WTC11 (cell line): ENCODE measurements around the gene STXBP5. TPM values are rescaled to one million over a fixed set of nuclear protein-coding genes. Genes with fewer than 3 reads are reported as not detected.

ENCODE experiments used
- ATAC-seq: fragments of 200-7000 bp; cut with Tn5 transposase; 2 replicates; pipeline ENCODE4 v1.10.0; 2021; ENCODE audit warnings: mild to moderate bottlenecking, moderate library complexity
- CTCF ChIA-PET: fragments of 300-600 bp; sonication (Branson Sonifier 250); formaldehyde crosslinking; loops from one replicate; lab custom pipeline; 2021; ENCODE audit warnings: antibody characterized with exemption; lab: Charles Lee
- POLR2A ChIA-PET: fragments of 350-600 bp; sonication (Branson Sonifier 250); formaldehyde crosslinking; loops from one replicate; lab custom pipeline; 2021; ENCODE audit warnings: antibody characterized with exemption; lab: Charles Lee
- DNase-seq: peaks from one replicate; pipeline ENCODE4 v3.0.0; 2021; ENCODE audit warnings: low spot score
- H3K27ac Mint-ChIP-seq: 2 replicates; pipeline ENCODE4 v1.8.0; 2021; ENCODE audit warnings: mixed read lengths
- H3K27me3 Mint-ChIP-seq: 2 replicates; pipeline ENCODE4 v1.8.0; 2021; ENCODE audit warnings: low read depth, mild to moderate bottlenecking, moderate library complexity, mixed read lengths
- H3K36me3 Mint-ChIP-seq: 2 replicates; pipeline ENCODE4 v1.8.0; 2021; ENCODE audit warnings: mixed read lengths
- H3K4me1 Mint-ChIP-seq: 2 replicates; pipeline ENCODE4 v1.8.0; 2022; ENCODE audit warnings: mixed read lengths
- H3K4me3 Mint-ChIP-seq: 2 replicates; pipeline ENCODE4 v1.8.0; 2021; ENCODE audit warnings: mild to moderate bottlenecking, moderate library complexity, mixed read lengths
- H3K9me3 Mint-ChIP-seq: 2 replicates; pipeline ENCODE4 v1.8.0; 2021; ENCODE audit warnings: mixed read lengths
- CREM ChIP-seq: sonication (generic); formaldehyde crosslinking; IDR thresholded peaks from 2 replicates; pipeline ENCODE4 v1.8.1; 2022; ENCODE audit warnings: mild to moderate bottlenecking, missing genetic modification reagents, moderate library complexity
- EMX1 ChIP-seq: fragments of 250-450 bp; sonication (Bioruptor Pico); IDR thresholded peaks from 2 replicates; pipeline ENCODE4 v1.8.0; 2021; ENCODE audit warnings: mild to moderate bottlenecking
- FOXJ3 ChIP-seq: sonication (generic); formaldehyde crosslinking; IDR thresholded peaks from 2 replicates; pipeline ENCODE4 v1.9.0; 2021; ENCODE audit warnings: missing genetic modification reagents, mild to moderate bottlenecking, borderline replicate concordance
- GRHL2 ChIP-seq: fragments of 250-450 bp; sonication (Bioruptor Pico); IDR thresholded peaks from 2 replicates; pipeline ENCODE4 v1.8.0; 2022; ENCODE audit warnings: mild to moderate bottlenecking, moderate library complexity; ENCODE audit not compliant: insufficient replicate concordance, severe bottlenecking
- GTF2I ChIP-seq: fragments of 250-450 bp; sonication (Bioruptor Pico); conservative IDR thresholded peaks from 2 replicates; pipeline ENCODE4 v1.4.0; 2021; ENCODE audit warnings: mild to moderate bottlenecking
- MXD4 ChIP-seq: fragments of 250-450 bp; sonication (Bioruptor Pico); IDR thresholded peaks from 2 replicates; pipeline ENCODE4 v1.8.0; 2021; ENCODE audit warnings: mild to moderate bottlenecking, moderate library complexity, borderline replicate concordance
- NFYB ChIP-seq: sonication (generic); formaldehyde crosslinking; conservative IDR thresholded peaks from 2 replicates; pipeline ENCODE4 v1.8.0; 2022; ENCODE audit warnings: low read depth, missing genetic modification reagents
- SP1 ChIP-seq: sonication (generic); formaldehyde crosslinking; conservative IDR thresholded peaks from 2 replicates; pipeline ENCODE4 v1.8.1; 2022; ENCODE audit warnings: missing genetic modification reagents
- ZNF671 ChIP-seq: fragments of 250-450 bp; sonication (Bioruptor Pico); IDR thresholded peaks from 2 replicates; pipeline ENCODE4 v1.8.0; 2021; ENCODE audit warnings: mild to moderate bottlenecking
- total RNA-seq: library from RNA; stranded (reverse); gene quantifications from 3 replicates; pipeline ENCODE4 v1.2.3, GENCODE V29; 2021
- TF ChIP-seq, protein P1 (sequence below): sonication (generic); formaldehyde crosslinking; IDR thresholded peaks from 2 replicates; pipeline ENCODE4 v1.8.0; 2023; ENCODE audit warnings: mild to moderate bottlenecking, missing genetic modification reagents
- TF ChIP-seq, protein P2 (sequence below): fragments of 250-450 bp; sonication (Bioruptor Pico); conservative IDR thresholded peaks from 2 replicates; pipeline ENCODE4 v1.9.0; 2021; ENCODE audit warnings: mild to moderate bottlenecking
- TF ChIP-seq, protein P3 (sequence below): sonication (generic); formaldehyde crosslinking; IDR thresholded peaks from 2 replicates; pipeline ENCODE4 v1.8.1; 2022; ENCODE audit warnings: missing genetic modification reagents, borderline replicate concordance
- TF ChIP-seq, protein P4 (sequence below): sonication (generic); formaldehyde crosslinking; IDR thresholded peaks from 2 replicates; pipeline ENCODE4 v1.8.1; 2022; ENCODE audit warnings: mild to moderate bottlenecking, missing genetic modification reagents, moderate library complexity, borderline replicate concordance
- TF ChIP-seq, protein P5 (sequence below): sonication (generic); formaldehyde crosslinking; IDR thresholded peaks from 2 replicates; pipeline ENCODE4 v1.8.0; 2023; ENCODE audit warnings: missing genetic modification reagents, mild to moderate bottlenecking, borderline replicate concordance
- TF ChIP-seq, protein P6 (sequence below): sonication (generic); formaldehyde crosslinking; conservative IDR thresholded peaks from 2 replicates; pipeline ENCODE4 v1.8.1; 2022; ENCODE audit warnings: mild to moderate bottlenecking, missing genetic modification reagents
- TF ChIP-seq, protein P7 (sequence below): fragments of 200-600 bp; IDR thresholded peaks from 2 replicates; pipeline ENCODE4 v1.8.0; 2022; ENCODE audit warnings: antibody characterized with exemption
- TF ChIP-seq, protein P8 (sequence below): fragments of 250-450 bp; sonication (Bioruptor Pico); IDR thresholded peaks from 2 replicates; pipeline ENCODE4 v1.9.0; 2021; ENCODE audit warnings: mild to moderate bottlenecking

STXBP5 gene
- total RNA-seq, 1 experiment from 2014 or later: 13.2 TPM

DNA sequence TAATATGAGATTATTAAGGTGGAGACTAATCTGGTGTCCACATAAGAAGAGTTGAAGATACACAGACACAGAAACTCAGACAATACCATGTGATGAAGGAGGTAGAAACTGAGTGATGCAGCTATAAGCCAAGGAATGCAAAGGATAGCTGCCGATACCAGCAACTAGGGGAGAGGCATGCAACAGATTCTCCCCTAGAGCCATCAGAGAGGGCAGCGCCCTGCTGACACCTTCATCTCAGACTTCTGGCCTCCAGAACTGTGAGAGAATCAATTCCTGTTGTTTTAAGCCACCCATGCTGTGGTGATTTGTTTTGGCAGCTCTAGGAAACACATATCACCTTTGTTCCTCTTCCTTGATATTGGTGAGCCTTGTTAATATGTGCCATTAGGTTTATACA, 41.5 kb downstream of the STXBP5 start:
- Mint-ChIP-seq H3K36me3 (peaks cover 15% of the 10 kb centered on the region), H3K4me3 (no peak overlapping the region), H3K4me1 (peaks cover 33% of the 10 kb centered on the region)
- peak; percentile 67 for ATAC-seq
- CTCF ChIA-PET: no interaction called here
- no peak for DNase-seq
- TF ChIP-seq, protein P1, sequence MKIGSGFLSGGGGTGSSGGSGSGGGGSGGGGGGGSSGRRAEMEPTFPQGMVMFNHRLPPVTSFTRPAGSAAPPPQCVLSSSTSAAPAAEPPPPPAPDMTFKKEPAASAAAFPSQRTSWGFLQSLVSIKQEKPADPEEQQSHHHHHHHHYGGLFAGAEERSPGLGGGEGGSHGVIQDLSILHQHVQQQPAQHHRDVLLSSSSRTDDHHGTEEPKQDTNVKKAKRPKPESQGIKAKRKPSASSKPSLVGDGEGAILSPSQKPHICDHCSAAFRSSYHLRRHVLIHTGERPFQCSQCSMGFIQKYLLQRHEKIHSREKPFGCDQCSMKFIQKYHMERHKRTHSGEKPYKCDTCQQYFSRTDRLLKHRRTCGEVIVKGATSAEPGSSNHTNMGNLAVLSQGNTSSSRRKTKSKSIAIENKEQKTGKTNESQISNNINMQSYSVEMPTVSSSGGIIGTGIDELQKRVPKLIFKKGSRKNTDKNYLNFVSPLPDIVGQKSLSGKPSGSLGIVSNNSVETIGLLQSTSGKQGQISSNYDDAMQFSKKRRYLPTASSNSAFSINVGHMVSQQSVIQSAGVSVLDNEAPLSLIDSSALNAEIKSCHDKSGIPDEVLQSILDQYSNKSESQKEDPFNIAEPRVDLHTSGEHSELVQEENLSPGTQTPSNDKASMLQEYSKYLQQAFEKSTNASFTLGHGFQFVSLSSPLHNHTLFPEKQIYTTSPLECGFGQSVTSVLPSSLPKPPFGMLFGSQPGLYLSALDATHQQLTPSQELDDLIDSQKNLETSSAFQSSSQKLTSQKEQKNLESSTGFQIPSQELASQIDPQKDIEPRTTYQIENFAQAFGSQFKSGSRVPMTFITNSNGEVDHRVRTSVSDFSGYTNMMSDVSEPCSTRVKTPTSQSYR (CRISPR knock-in tag): no peak
- TF ChIP-seq ZNF671 (CRISPR knock-in tag) (no peak), NFYB (CRISPR knock-in tag) (no peak), FOXJ3 (CRISPR knock-in tag) (no peak), EMX1 (CRISPR knock-in tag) (no peak), SP1 (CRISPR knock-in tag) (no peak), CREM (CRISPR knock-in tag) (no peak), GRHL2 (CRISPR knock-in tag) (no peak), GTF2I (CRISPR knock-in tag) (no peak), MXD4 (CRISPR knock-in tag) (no peak)
- TF ChIP-seq, protein P2, sequence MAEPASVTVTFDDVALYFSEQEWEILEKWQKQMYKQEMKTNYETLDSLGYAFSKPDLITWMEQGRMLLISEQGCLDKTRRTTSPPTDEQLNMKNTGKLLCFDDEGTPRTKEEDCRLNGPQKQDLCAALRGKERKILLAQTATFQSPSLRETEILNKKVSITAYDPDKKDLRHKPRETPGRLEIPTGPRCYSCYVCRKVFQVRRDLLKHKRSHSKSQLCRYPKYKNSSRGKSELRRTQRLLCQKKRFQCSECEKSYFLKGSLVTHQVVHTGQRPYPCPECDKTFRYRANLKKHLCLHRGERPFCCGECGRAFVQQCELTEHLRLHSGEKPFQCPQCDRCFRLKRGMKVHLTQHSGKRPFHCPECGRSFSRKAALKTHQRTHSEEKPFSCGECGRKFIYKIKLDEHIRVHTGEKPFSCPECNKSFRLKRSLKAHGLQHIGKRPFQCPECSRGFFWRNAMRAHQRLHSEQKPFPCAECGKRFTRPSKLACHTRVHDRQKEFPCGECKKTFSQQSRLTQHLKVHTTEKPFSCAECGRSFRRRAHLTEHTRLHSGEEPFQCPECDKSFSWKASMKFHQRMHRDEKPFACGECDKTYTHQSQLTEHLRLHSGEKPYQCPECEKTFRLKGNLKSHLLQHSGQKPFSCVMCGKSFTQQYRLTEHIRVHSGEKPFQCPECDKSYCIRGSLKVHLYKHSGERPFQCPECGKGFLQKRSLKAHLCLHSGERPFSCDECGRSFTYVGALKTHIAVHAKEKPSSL (CRISPR knock-in tag): no peak
- TF ChIP-seq, protein P3, sequence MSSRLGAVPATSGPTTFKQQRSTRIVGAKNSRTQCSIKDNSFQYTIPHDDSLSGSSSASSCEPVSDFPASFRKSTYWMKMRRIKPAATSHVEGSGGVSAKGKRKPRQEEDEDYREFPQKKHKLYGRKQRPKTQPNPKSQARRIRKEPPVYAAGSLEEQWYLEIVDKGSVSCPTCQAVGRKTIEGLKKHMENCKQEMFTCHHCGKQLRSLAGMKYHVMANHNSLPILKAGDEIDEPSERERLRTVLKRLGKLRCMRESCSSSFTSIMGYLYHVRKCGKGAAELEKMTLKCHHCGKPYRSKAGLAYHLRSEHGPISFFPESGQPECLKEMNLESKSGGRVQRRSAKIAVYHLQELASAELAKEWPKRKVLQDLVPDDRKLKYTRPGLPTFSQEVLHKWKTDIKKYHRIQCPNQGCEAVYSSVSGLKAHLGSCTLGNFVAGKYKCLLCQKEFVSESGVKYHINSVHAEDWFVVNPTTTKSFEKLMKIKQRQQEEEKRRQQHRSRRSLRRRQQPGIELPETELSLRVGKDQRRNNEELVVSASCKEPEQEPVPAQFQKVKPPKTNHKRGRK (CRISPR knock-in tag): no peak
- TF ChIP-seq, protein P4, sequence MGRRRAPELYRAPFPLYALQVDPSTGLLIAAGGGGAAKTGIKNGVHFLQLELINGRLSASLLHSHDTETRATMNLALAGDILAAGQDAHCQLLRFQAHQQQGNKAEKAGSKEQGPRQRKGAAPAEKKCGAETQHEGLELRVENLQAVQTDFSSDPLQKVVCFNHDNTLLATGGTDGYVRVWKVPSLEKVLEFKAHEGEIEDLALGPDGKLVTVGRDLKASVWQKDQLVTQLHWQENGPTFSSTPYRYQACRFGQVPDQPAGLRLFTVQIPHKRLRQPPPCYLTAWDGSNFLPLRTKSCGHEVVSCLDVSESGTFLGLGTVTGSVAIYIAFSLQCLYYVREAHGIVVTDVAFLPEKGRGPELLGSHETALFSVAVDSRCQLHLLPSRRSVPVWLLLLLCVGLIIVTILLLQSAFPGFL (CRISPR knock-in tag): no peak
- TF ChIP-seq, protein P5, sequence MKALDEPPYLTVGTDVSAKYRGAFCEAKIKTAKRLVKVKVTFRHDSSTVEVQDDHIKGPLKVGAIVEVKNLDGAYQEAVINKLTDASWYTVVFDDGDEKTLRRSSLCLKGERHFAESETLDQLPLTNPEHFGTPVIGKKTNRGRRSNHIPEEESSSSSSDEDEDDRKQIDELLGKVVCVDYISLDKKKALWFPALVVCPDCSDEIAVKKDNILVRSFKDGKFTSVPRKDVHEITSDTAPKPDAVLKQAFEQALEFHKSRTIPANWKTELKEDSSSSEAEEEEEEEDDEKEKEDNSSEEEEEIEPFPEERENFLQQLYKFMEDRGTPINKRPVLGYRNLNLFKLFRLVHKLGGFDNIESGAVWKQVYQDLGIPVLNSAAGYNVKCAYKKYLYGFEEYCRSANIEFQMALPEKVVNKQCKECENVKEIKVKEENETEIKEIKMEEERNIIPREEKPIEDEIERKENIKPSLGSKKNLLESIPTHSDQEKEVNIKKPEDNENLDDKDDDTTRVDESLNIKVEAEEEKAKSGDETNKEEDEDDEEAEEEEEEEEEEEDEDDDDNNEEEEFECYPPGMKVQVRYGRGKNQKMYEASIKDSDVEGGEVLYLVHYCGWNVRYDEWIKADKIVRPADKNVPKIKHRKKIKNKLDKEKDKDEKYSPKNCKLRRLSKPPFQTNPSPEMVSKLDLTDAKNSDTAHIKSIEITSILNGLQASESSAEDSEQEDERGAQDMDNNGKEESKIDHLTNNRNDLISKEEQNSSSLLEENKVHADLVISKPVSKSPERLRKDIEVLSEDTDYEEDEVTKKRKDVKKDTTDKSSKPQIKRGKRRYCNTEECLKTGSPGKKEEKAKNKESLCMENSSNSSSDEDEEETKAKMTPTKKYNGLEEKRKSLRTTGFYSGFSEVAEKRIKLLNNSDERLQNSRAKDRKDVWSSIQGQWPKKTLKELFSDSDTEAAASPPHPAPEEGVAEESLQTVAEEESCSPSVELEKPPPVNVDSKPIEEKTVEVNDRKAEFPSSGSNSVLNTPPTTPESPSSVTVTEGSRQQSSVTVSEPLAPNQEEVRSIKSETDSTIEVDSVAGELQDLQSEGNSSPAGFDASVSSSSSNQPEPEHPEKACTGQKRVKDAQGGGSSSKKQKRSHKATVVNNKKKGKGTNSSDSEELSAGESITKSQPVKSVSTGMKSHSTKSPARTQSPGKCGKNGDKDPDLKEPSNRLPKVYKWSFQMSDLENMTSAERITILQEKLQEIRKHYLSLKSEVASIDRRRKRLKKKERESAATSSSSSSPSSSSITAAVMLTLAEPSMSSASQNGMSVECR: no peak
- TF ChIP-seq, protein P6, sequence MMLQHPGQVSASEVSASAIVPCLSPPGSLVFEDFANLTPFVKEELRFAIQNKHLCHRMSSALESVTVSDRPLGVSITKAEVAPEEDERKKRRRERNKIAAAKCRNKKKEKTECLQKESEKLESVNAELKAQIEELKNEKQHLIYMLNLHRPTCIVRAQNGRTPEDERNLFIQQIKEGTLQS (CRISPR knock-in tag): no peak
- TF ChIP-seq, protein P7, sequence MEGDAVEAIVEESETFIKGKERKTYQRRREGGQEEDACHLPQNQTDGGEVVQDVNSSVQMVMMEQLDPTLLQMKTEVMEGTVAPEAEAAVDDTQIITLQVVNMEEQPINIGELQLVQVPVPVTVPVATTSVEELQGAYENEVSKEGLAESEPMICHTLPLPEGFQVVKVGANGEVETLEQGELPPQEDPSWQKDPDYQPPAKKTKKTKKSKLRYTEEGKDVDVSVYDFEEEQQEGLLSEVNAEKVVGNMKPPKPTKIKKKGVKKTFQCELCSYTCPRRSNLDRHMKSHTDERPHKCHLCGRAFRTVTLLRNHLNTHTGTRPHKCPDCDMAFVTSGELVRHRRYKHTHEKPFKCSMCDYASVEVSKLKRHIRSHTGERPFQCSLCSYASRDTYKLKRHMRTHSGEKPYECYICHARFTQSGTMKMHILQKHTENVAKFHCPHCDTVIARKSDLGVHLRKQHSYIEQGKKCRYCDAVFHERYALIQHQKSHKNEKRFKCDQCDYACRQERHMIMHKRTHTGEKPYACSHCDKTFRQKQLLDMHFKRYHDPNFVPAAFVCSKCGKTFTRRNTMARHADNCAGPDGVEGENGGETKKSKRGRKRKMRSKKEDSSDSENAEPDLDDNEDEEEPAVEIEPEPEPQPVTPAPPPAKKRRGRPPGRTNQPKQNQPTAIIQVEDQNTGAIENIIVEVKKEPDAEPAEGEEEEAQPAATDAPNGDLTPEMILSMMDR: no peak
- TF ChIP-seq, protein P8, sequence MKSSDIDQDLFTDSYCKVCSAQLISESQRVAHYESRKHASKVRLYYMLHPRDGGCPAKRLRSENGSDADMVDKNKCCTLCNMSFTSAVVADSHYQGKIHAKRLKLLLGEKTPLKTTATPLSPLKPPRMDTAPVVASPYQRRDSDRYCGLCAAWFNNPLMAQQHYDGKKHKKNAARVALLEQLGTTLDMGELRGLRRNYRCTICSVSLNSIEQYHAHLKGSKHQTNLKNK (CRISPR knock-in tag): no peak
- TF ChIP-seq, all 79 proteins: peak for 0
- Mint-ChIP-seq H3K27ac (peak overlapping the region; percentile 81; the same call in 1 of the 2 replicates), H3K9me3 (no peaks in the 10 kb centered on the region), H3K27me3 (no peaks in the 10 kb centered on the region)
- POLR2A ChIA-PET: no interaction called here
